ENCODE measurements around the gene SLC27A4.

The SLC27A4 gene

DNA sequence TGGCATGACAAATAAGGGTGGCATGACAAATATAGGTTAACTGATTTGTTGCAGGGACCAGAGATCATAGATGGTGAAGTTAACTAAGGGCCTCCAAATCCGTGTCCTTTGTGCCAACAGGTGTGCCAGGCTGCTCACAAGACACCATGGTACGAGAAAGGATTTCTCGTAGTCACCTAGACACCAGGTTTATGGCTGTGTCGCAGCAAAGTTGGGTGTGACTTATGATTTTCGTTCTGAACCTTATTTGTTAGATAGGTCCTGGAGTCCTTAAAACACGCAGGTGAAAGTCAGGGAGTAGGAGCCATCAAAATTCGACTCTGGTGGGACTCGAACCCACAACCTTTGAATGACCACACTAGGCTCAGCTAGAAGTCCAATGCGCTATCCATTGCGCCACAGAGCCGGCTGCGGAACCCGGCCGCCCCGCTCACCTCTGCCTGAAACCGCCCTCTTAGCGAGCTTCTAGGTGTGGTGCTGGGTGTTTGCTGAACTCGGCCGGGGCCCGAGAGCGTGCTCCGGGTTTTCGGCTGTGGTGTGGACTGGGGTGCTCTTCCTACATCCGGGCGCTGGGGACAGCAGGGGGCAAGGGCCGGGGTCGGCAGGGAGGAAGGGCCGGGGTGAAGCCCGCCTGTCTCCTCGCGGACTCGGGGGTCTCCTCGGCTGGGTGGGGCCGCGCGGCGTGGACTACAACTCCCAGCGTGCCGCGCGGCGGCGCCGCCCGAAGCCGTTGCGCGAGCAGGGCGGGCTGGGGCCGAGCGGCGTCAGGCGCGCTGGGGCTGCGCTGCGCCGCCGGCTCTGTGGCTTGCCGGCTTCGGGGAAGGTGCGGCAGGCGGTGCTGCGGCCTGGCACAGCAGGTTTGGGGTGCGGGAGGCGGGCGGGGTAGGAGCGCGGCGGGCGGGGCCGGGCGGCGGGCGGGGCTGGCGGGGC lies at the start of gene SLC27A4:
Gene SLC27A4, plus strand, starts transcription at position 767 of the 930 bp plus-strand sequence. CDS start 2,606 bp downstream, outside the sequence.
- DNase-seq = peak; percentile 91

- no peak for DNase-seq
Observed at GRCh38 chr9:128292009-128292408, 48.3 kb upstream of the SLC27A4 start.

DNA sequence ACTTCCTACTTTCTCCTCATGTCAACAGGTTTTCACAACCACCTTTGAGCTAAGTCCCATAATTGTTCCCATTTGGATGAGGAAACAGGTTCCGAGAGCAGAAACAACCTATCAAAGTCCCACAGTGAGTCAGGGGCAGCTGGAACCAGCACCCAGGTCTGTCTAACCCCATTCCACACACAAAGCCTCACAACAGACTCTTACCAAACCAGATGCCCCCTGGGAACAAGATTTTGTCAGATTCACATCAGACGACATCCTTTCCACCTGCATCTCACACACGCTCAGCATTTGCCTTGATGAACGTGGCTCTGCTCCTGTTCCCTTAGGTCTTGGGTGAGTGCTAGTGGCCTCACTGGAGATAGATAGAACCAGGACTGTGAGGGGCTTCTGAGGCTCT lies 47.2 kb upstream of the SLC27A4 start:
- no peak for DNase-seq

GRCh38 chr9:128294142-128294541 lies 46.2 kb upstream of the SLC27A4 start:
- DNase-seq = no peak

- DNase-seq = no peak
Observed at GRCh38 chr9:128296340-128297220, 43.7 kb upstream of the SLC27A4 start.

GRCh38 chr9:128297221-128297773 lies 43.0 kb upstream of the SLC27A4 start:
- DNase-seq = no peak

DNA sequence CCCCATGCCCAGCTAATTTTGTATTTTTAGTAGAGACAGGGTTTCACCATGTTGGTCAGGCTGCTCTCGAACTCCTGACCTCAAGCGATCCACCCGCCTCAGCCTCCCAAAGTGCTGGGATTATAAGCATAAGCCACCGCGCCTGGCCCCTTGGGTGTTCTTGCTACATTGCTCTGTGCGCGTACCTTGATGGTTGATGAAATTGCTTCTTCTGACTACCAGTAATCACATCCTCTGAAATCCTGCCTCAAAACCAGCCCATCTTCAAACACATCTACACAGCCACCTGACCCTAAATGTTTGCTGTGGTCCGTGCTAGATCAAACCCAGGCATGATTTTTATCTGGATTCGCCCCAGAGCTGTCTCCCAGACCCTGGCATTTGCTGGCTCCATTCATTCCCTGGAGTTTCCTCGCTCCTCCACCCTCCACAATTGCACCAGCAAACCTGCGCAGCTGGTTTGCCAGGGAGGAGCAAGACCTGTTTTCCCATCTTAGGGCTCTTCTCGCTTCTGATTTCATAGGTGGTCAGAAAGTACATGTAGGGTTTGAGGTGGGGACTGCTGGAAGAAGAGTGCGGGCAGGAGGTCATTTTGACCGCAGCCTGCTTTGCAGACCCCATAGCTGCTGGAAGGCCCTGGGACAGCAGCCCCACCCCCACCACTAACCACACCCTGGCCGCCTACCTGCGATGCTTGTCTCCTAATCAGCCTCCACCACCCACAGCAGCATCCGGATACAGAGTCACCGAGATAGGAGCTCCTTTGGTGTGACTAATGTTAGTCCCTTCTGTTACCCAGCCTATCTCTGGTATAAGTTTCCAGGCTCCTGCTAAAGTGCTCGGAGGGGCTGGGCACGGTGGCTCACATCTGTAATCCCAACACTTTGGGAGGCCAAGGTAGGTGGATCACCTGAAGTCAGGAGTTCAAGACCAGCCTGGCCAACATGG lies 41.5 kb upstream of the SLC27A4 start:
- DNase-seq = no peak

DNA sequence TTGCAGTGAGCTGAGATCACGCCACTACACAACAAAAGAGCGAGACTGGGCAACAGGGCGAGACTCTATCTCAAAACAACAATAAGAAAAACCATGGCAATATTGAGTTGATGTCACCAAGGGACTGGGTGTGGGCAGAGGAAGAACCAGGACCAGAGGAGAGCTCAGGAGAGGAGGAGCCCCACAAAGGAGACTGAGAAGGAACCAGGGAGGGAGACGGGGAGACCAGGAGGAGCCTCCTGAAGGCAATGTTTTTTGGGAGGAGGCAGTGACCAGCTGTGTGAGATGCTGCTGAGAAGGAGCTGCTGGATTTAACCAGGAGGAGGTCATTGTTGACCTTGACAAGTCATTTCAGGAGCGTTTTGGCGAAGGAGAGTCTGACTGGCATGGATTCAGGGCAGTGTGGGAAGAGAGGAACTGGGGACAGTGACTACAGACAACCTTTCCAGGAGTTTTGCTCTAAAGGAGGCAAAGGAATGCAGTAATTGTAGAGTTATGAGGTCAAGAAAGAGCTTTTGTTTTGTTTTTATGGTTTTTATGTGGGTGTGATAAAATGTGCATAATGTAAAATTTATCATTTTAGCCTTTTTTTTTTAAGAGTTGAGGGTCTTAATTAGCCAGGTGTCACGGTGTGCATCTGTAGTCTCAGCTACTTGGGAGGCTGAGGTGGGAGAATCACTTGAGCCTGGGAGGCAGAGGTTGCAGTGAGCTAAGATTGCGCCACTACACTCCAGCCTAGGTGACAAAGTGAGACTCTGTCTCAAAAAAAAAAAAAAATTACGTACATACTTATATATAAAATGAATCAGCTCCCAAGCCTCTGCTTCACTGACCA lies 36.0 kb upstream of the SLC27A4 start:
- DNase-seq = no peak

- DNase-seq = no peak
Observed at GRCh38 chr9:128304971-128305288, 35.4 kb upstream of the SLC27A4 start.

DNA sequence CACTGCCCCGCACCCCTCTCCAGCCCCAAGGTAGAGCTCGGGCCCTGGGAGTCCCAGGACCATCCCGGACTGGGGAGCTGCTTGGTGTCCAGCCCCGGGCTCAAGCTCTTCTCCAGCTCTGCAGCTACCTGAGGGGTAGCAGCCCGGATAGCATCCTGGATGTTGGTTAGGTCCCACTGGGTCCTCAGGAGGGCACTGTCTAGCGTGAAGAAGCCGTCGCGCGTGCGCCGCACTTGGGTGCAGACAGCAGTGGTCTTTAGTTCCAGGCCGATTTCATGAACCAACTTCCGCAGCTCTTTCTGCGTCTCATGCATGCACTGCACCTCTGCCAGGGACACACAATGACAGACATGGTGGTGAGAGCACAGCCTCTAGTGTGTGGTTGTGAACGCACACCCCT lies 30.8 kb upstream of the SLC27A4 start:
- DNase-seq = no peak

DNA sequence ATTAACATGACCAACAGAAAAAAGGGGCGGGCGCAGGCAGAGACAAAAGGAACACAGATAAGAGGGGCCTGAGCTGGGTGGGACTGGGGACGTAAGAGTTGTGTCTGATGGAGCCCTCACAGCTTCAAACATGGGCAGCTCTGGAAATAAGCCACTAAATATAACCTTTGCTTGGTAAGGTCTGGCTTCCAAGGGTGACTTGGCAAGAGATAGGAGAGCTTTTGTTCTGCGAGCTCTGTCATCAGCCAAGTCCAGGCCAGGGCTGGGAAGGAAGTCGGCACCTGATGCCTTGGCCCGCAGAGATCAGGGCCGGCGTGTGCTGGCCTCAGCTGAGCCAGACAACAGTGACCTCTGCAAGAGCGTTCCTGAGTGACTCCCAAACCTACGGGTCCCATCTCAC lies 29.9 kb upstream of the SLC27A4 start:
- DNase-seq = no peak

DNA sequence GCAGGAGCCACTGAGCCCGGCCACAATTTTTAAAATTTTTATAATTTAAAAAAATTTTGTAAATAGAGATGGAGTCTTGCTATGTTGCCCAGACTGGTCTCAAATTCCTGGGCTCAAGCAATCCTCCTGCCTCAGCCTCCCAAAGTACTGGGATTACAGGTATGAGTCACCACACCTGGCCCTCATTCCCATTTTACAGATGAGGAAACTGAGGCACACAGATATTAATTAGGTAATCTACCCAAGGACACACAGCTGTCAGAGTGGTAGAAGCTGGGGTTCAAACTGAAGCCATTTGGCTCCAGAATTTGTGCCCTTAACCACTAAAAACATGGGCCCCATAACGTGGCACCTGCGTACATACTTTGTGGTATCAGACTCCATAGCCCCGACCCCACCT lies 25.6 kb upstream of the SLC27A4 start:
- DNase-seq = no peak

- no peak for DNase-seq
Observed at GRCh38 chr9:128316421-128316820, 23.9 kb upstream of the SLC27A4 start.

DNA sequence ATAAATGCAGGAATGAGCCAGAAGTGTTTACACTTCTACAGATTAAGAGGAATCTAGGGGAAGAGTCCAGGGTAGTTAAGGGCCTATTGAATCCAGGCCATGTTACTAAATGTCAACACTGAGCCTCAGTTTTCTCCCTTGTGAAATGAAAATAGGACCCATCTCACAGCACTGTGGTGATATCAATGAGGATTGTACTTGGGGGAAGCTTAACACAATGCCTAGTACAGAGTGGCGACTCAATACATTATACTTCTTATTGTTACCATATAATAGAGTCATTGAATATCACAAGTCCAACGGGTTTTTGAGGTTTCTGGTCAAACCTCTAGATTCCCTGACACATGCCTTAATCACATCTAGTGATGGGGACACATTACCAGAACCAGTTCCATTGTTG lies 22.7 kb upstream of the SLC27A4 start:
- no peak for DNase-seq

- DNase-seq = no peak
Observed at GRCh38 chr9:128321343-128321742, 19.0 kb upstream of the SLC27A4 start.

- no peak for DNase-seq
Observed at GRCh38 chr9:128321879-128322403, 18.4 kb upstream of the SLC27A4 start.

GRCh38 chr9:128322404-128323211 lies 17.7 kb upstream of the SLC27A4 start, which contains the start of the genes COQ4 and TRUB2:
COQ4 (plus strand) TSS chr9:128322839; CDS start chr9:128322859, 20 bp downstream.
TRUB2 (minus strand) TSS chr9:128322447; CDS start chr9:128322408, 39 bp downstream.
- peak; percentile 95 for DNase-seq

DNA sequence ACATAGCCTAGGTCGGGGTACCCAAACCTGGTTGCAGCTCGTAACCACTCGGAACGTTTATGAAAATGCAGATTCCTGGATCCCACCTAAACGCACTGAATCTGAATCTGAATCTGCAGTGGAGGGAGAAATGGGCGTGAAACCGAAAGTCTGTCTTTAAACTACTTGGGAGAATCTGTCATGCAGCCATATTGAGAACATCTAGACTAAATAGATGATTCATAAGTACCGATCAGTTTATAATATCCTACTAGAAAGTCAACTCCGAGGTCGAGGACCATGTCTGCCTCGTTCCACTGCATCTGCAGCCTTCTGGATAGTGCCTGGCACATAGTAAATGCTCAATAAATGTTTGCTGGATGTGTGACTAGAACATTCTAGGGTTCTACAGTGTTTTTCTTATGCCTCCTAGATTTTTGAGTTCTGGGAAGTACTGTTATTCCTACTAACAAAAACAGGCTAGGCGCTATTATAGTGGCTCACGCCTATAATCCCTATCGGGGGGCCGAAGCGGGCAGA lies 17.1 kb upstream of the SLC27A4 start:
- peak; percentile 41 for DNase-seq

- no peak for DNase-seq
Observed at GRCh38 chr9:128323791-128324190, 16.5 kb upstream of the SLC27A4 start.

DNA sequence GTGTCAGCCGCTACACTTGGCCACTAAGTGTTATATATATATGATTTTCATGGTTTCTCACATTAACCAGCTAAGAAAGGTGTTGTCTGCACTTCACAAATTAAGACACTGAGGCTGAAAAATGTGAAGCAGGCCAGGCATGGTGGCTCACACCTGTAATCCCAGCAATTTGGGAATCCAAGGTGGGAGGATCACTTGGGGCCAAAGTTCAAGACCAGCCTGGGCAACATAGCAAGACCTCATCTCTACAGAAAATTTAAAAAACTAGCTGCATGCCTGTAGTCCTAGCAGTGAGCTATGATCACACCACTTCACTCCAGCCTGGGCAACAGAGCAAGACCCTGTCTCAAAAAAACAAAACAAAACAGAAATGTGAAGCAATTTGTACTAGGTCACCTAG lies 15.9 kb upstream of the SLC27A4 start:
- DNase-seq = no peak

Measured in NCI-H748 treated with DMSO at 0.1 percent for 48 hours (cell line).